Measurements from ENCODE around the gene SLC30A3.

- TF ChIP-seq, protein P1, sequence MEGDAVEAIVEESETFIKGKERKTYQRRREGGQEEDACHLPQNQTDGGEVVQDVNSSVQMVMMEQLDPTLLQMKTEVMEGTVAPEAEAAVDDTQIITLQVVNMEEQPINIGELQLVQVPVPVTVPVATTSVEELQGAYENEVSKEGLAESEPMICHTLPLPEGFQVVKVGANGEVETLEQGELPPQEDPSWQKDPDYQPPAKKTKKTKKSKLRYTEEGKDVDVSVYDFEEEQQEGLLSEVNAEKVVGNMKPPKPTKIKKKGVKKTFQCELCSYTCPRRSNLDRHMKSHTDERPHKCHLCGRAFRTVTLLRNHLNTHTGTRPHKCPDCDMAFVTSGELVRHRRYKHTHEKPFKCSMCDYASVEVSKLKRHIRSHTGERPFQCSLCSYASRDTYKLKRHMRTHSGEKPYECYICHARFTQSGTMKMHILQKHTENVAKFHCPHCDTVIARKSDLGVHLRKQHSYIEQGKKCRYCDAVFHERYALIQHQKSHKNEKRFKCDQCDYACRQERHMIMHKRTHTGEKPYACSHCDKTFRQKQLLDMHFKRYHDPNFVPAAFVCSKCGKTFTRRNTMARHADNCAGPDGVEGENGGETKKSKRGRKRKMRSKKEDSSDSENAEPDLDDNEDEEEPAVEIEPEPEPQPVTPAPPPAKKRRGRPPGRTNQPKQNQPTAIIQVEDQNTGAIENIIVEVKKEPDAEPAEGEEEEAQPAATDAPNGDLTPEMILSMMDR (IDR thresholded peaks at IDR 0.05), result no peak
- no peak for TF ChIP-seq POLR2A (IDR thresholded peaks at IDR 0.05)
Observed at GRCh38 chr2:27281855-27282559, 19.2 kb upstream of the SLC30A3 start, which contains the start of gene TRIM54.

Data from testis (tissue), 2 donors.